Fibroblast of lung (primary cell): Measurements from ENCODE around the gene ABRAXAS1. TPM values are rescaled to one million over a fixed set of nuclear protein-coding genes. Genes with fewer than 3 reads are reported as not detected.
"Not testable (repeated sequence)": the region's sequence is repeated elsewhere in the genome, so short reads cannot be mapped to it uniquely, and the experiment has no call there.

Experiments
- DNase-seq, 2 donors: peaks; one replicate each; pipeline versions ENCODE4 v3.0.0 to v3.0.0-alpha.2; 2010; ENCODE audit warnings: low read depth in 2 of 2
- H2AFZ ChIP-seq: 2 replicates; pipeline ENCODE4 v1.5.1; 2012; ENCODE audit warnings: low read length, control low read depth, inconsistent platforms
- H3K27ac ChIP-seq: 2 replicates; pipeline ENCODE4 v1.5.1; 2011; ENCODE audit warnings: low read length, control low read depth; ENCODE audit not compliant: insufficient read depth
- H3K27me3 ChIP-seq: 2 replicates; pipeline ENCODE4 v1.5.1; 2011; ENCODE audit warnings: mild to moderate bottlenecking, low read length; ENCODE audit not compliant: control insufficient read depth, insufficient read depth
- H3K36me3 ChIP-seq: 2 replicates; pipeline ENCODE4 v1.5.1; 2011; ENCODE audit warnings: low read length; ENCODE audit not compliant: control insufficient read depth, insufficient read depth
- H3K4me1 ChIP-seq: 2 replicates; pipeline ENCODE4 v1.5.1; 2011; ENCODE audit warnings: low read length; ENCODE audit not compliant: control insufficient read depth, insufficient read depth; ENCODE audit errors: extremely low read depth
- H3K4me2 ChIP-seq: 2 replicates; pipeline ENCODE4 v1.5.1; 2011; ENCODE audit warnings: low read length, control low read depth; ENCODE audit not compliant: insufficient read depth; ENCODE audit errors: extremely low read depth
- H3K4me3 ChIP-seq, 4 experiments: fragments of 200-600 bp in 1 of 4; sonication (generic) in 1 of 4; replicated peaks in 1 of 4; 2 replicates each; pipeline ENCODE4 v1.5.1; 2011 to 2016; ENCODE audit warnings: low read length in 4 of 4, low read depth in 3 of 4, mild to moderate bottlenecking in 3 of 4, control low read depth in 2 of 4, inconsistent platforms in 1 of 4, mixed read lengths in 1 of 4; ENCODE audit not compliant: insufficient read depth in 1 of 4; ENCODE audit errors: control extremely low read depth in 1 of 4
- H3K79me2 ChIP-seq: 2 replicates; pipeline ENCODE4 v1.5.1; 2012; ENCODE audit warnings: mild to moderate bottlenecking, low read length, inconsistent platforms; ENCODE audit not compliant: control insufficient read depth, insufficient read depth
- H3K9ac ChIP-seq: 2 replicates; pipeline ENCODE4 v1.5.1; 2011; ENCODE audit warnings: mild to moderate bottlenecking, low read length, control low read depth; ENCODE audit not compliant: insufficient read depth
- H3K9me3 ChIP-seq: 2 replicates; pipeline ENCODE4 v1.5.1; 2012; ENCODE audit warnings: low read depth, low read length; ENCODE audit not compliant: control insufficient read depth, insufficient read depth
- H4K20me1 ChIP-seq: 2 replicates; pipeline ENCODE4 v1.5.1; 2011; ENCODE audit warnings: low read length; ENCODE audit not compliant: control insufficient read depth, insufficient read depth; ENCODE audit errors: extremely low read depth
- CTCF ChIP-seq, 2 donors: IDR thresholded peaks in 1 of 2; conservative IDR thresholded peaks in 1 of 2; 1 replicate in 1 of 2; 2 replicates in 1 of 2; pipeline ENCODE4 v1.5.1; 2011 to 2012; ENCODE audit warnings: low read length in 2 of 2, control low read depth in 1 of 2, inconsistent platforms in 1 of 2, low read depth in 1 of 2, mild to moderate bottlenecking in 1 of 2
- EZH2 ChIP-seq: IDR thresholded peaks from 2 replicates; pipeline ENCODE4 v1.5.1; 2012; ENCODE audit warnings: low read length, control low read depth, mild to moderate bottlenecking; ENCODE audit errors: missing control alignments
- polyA plus RNA-seq, 2 donors: library from polyadenylated mRNA; depleted of rRNA in 1 of 2; stranded (reverse) in 1 of 2; unstranded in 1 of 2; fragments of >200 nt; gene quantifications; 2 replicates each; pipeline ENCODE4 v1.2.1, GENCODE V29; 2011 to 2012; ENCODE audit warnings: missing spikeins in 1 of 2
- total RNA-seq: library from RNA; depleted of rRNA; stranded (reverse); fragments of >200 nt; gene quantifications from 2 replicates; pipeline ENCODE4 v1.2.1, GENCODE V29; 2014

ABRAXAS1 gene
- total and polyA plus RNA-seq, 2 donors (not counting 1 experiment from before 2014, with no cell fraction given) = 17.1 to 22.0 TPM

GRCh38 chr4:83504996-83505395 lies 20.1 kb upstream of the ABRAXAS1 start:
- TF ChIP-seq EZH2 (no peak), CTCF (conservative IDR thresholded peaks at IDR 0.05 in 1 of 2, IDR thresholded peaks at IDR 0.05 in 1 of 2; ENCODE audit: low read depth in 1 of 2, low read length in 2 of 2) (no peak)

GRCh38 chr4:83504503-83504902 lies 19.6 kb upstream of the ABRAXAS1 start:
- no peak for TF ChIP-seq CTCF (conservative IDR thresholded peaks at IDR 0.05 in 1 of 2, IDR thresholded peaks at IDR 0.05 in 1 of 2; ENCODE audit: low read depth in 1 of 2, low read length in 2 of 2)
- no peak for TF ChIP-seq EZH2
- no peaks in the 10 kb centered on the region for H3K79me2 ChIP-seq
- H3K9me3 ChIP-seq = no peaks in the 10 kb centered on the region
- no peak overlapping the region for H3K27ac ChIP-seq
- H3K4me3 ChIP-seq = no peak overlapping the region
- no peak overlapping the region for H2AFZ ChIP-seq
- H3K27me3 ChIP-seq = no peaks in the 10 kb centered on the region
- no peak for DNase-seq
- H3K9ac ChIP-seq = no peak overlapping the region
- H3K4me2 ChIP-seq = no peak overlapping the region
- no peaks in the 10 kb centered on the region for H3K4me1 ChIP-seq
- no peaks in the 10 kb centered on the region for H4K20me1 ChIP-seq
- no peaks in the 10 kb centered on the region for H3K36me3 ChIP-seq

More at GRCh38 chr4:83504996-83505395, 20.1 kb upstream of the ABRAXAS1 start:
- no peak for DNase-seq
- Histone ChIP-seq H3K79me2 (no peaks in the 10 kb centered on the region), H3K36me3 (no peaks in the 10 kb centered on the region), H3K9me3 (no peaks in the 10 kb centered on the region), H3K27ac (no peak overlapping the region), H3K4me3 (no peak overlapping the region), H3K4me2 (no peak overlapping the region), H2AFZ (no peak overlapping the region), H3K9ac (no peak overlapping the region), H3K4me1 (no peaks in the 10 kb centered on the region), H4K20me1 (no peaks in the 10 kb centered on the region), H3K27me3 (no peaks in the 10 kb centered on the region)

GRCh38 chr4:83503974-83504373 lies 19.1 kb upstream of the ABRAXAS1 start:
- H3K27ac ChIP-seq = no peak overlapping the region
- H3K9ac ChIP-seq = no peak overlapping the region
- no peaks in the 10 kb centered on the region for H3K9me3 ChIP-seq
- H3K4me3 ChIP-seq = no peak overlapping the region
- no peaks in the 10 kb centered on the region for H3K79me2 ChIP-seq
- H3K36me3 ChIP-seq = no peaks in the 10 kb centered on the region
- H3K4me1 ChIP-seq = no peaks in the 10 kb centered on the region
- no peak overlapping the region for H3K4me2 ChIP-seq
- no peak for DNase-seq
- H4K20me1 ChIP-seq = no peaks in the 10 kb centered on the region
- H3K27me3 ChIP-seq = no peaks in the 10 kb centered on the region
- TF ChIP-seq EZH2 (no peak), CTCF (conservative IDR thresholded peaks at IDR 0.05 in 1 of 2, IDR thresholded peaks at IDR 0.05 in 1 of 2; ENCODE audit: low read depth in 1 of 2, low read length in 2 of 2) (no peak)
- H2AFZ ChIP-seq = no peak overlapping the region

GRCh38 chr4:83501671-83502070 lies 16.8 kb upstream of the ABRAXAS1 start:
- H3K4me3 ChIP-seq, H2AFZ ChIP-seq, H3K9ac ChIP-seq, DNase-seq, H3K4me2 ChIP-seq, H3K36me3 ChIP-seq, H3K9me3 ChIP-seq, H3K27me3 ChIP-seq, H3K79me2 ChIP-seq, H3K27ac ChIP-seq, H3K4me1 ChIP-seq, H4K20me1 ChIP-seq: not testable (repeated sequence)
